KBM-7 (cell line): ENCODE measurements around the gene PDE7B.
"Not testable (repeated sequence)": the region's sequence is repeated elsewhere in the genome, so short reads cannot be mapped to it uniquely, and the experiment has no call there.

Experiments
- DNase-seq: peaks from one replicate; pipeline ENCODE4 v3.0.0-alpha.2; 2015
- in situ Hi-C: fragments of 300-500 bp; cut with MboI; formaldehyde crosslinking; loops from 2 replicates; pipeline ENCODE4 v1.14.3; 2020; ENCODE audit warnings: low sequenced_read_pairs, low pct_unique_long_range_greater_than_20kb, mixed read lengths

The PDE7B gene

DNA sequence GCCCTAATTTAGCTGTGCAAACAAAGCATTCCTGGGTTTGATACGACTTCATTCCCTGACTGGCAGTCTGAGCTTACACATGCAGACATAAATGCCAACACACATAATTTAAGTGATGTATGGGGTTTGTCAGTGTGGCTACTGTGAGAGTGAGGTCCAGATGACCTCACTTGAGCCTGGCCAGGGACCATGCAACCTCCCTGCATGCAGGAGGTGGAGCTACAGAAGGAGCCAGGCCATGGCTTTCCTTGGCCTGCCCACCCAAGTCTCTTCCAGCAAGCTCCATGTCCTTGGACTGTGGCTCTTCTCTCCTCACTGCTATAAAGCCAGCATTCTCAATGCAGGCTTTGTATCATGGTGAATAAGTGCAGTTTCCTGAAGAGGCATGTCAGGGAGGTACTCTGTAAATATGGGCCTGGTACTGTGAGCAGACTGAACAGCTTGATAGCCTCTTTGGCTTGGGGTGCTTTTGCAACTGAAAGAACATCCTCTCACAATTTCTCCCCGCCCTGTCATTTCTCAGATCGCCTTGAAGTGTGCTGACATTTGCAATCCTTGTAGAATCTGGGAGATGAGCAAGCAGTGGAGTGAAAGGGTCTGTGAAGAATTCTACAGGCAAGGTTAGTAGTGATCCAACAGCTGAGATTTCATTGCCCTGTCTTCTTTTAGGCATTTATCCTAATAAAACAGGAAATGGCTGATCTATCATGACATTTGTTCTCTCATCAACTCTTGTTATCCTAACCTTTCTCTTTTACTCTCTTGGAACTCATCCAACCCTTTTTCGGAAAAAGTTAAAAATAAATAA, 329.4 kb downstream of the PDE7B start:
- no peak for DNase-seq
- in situ Hi-C loops = no loop called here

- in situ Hi-C loops = no loop called here
- DNase-seq = no peak
These were observed 330.0 kb downstream of the PDE7B start for GRCh38 chr6:136181512-136181833.

DNA sequence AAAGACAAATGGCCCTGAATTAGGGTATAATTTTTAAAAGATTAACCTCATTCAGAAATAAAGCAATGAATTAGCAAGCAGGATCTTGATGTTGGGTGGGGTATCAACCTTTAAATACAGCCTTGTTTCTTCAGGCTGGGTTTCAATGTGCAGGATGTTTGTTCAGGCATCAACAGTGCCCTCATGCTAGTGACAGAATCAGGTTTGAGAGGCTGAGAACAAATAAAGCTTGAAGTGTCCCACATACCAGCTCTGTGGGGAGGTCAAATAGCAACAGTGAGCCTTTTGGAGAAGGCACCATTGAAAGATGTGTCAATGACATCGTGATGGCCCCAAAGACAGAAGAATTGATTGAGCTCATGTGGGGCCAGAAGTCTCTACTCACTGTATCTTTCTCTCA, 330.4 kb downstream of the PDE7B start:
- DNase-seq = no peak
- in situ Hi-C loops = no loop called here

- no peak for DNase-seq
- in situ Hi-C loops = no loop called here
These were observed 333.2 kb downstream of the PDE7B start for GRCh38 chr6:136184738-136185137.

- in situ Hi-C loops = no loop called here
- DNase-seq = no peak
These were observed 334.9 kb downstream of the PDE7B start for GRCh38 chr6:136186363-136186762.

GRCh38 chr6:136188486-136188885, 337.0 kb downstream of the PDE7B start:
- in situ Hi-C loops = no loop called here
- DNase-seq = no peak

DNA sequence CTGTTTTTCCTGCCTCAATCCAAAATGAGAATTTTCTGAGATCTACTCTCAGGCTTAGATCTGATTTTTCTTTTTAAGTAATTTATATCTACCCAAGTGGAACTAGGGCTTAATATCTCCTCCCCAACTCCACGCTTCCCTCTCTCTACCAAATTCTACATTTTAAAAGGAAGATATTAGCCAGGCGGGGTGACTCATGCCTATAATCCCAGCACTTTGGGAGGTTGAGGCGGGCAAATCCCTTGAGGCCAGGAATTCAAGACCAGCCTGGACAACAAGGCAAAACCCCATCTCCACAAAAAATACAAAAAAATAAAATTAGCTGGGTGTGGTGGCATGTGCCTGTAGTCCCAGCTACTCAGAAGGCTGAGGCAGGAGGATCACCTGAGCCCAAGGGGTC, 337.6 kb downstream of the PDE7B start:
- DNase-seq = no peak
- in situ Hi-C loops = no loop called here

- DNase-seq = no peak
- in situ Hi-C loops = no loop called here
These were observed 340.3 kb downstream of the PDE7B start for GRCh38 chr6:136191606-136192312.

DNA sequence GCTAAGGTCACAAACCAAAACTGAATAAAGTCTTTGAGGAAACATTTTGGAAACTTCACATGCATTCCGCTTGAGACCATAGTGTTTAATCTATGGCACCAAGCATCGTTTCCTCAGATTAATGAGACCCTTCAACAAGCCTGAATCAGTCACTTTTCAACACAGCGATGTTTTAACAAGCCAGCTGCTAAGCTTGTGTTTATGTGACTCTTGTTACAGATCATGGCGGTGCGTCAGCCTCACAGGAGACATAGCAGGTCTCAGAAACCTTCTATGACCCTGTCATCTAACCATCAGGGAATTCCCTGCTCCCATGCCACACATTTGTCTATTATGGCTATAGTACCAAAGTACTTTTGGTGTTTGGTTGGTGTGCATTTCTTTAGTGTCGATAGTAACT, 341.4 kb downstream of the PDE7B start:
- DNase-seq = no peak
- in situ Hi-C loops = no loop called here

- DNase-seq = no peak
- in situ Hi-C loops = loop anchor here (25.0 kb wide), 1 partner anchor 664 kb away; no protein-coding TSS in a partner anchor
These were observed 350.2 kb downstream of the PDE7B start for GRCh38 chr6:136201732-136202131.

- no peak for DNase-seq
- in situ Hi-C loops = loop anchor here (25.0 kb wide), 1 partner anchor 671 kb away; no protein-coding TSS in a partner anchor
These were observed 357.3 kb downstream of the PDE7B start for GRCh38 chr6:136208783-136209182.

DNA sequence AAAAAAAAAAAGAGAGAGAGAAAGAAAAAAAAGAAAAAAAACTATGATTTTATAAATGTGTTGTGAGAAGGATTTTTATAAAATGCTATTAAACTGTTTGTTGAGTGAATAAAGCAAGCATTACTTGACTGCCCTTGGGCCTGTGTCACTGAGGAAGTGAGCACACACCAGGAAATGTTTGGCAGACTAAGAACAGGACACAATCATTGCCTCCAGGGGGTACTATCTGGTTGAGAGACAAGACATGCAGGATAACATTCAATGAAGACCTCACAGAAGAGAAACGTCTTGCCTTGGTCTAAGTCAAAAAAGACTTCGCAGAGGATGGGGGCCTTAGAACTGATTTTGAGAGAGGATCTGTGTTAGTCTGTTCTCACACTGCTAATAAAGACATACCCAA, 358.0 kb downstream of the PDE7B start:
- in situ Hi-C loops = loop anchor here (25.0 kb wide), 1 partner anchor 672 kb away; no protein-coding TSS in a partner anchor

GRCh38 chr6:136210398-136211165, 359.1 kb downstream of the PDE7B start:
- no peak for DNase-seq
- in situ Hi-C loops = loop anchor here (25.0 kb wide), 1 partner anchor 673 kb away; no protein-coding TSS in a partner anchor

More for the DNA sequence above, 358.0 kb downstream of the PDE7B start:
- DNase-seq = no peak

DNA sequence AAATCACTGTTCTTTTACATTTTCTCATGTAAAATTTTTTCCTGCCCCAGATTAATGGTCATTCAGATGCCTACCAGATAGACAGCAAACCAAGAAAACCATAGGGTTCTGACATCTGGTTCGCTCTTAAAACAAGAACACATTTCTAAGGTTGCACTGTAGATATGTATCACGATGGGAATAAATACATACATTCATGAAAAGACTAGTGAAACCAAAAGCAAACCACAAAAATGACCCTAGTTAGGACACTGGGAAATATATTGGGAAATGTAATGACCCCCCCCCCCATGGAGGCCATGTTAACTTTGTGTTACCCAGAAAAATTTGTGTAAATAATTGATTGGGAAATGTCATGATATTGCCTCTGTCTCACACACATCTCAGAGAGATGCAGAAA, 361.1 kb downstream of the PDE7B start:
- no peak for DNase-seq
- in situ Hi-C loops = loop anchor here (25.0 kb wide), 1 partner anchor 675 kb away; no protein-coding TSS in a partner anchor

- no peak for DNase-seq
- in situ Hi-C loops = loop anchor here (25.0 kb wide), 1 partner anchor 676 kb away; no protein-coding TSS in a partner anchor
These were observed 361.6 kb downstream of the PDE7B start for GRCh38 chr6:136213012-136213539.

DNA sequence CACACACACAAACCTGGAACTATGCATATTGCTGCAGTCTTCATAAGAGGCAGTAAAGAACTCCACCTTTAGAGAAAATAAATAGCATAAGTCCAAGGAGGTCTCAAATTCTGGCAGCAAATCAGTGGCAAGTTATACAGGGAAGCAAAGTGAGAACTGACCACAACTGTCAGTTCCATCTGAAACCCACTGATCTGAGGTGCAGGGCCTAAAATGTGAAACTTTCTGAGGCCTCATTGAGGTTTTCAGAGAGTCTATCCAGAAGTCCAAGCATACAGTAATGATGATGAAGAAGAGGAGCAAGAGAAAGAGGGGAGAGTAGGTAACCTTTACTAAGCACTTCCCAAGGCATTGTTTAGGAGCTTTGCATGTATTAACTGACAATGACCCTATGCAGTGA, 362.4 kb downstream of the PDE7B start:
- no peak for DNase-seq
- in situ Hi-C loops = loop anchor here (25.0 kb wide), 1 partner anchor 677 kb away; no protein-coding TSS in a partner anchor

DNA sequence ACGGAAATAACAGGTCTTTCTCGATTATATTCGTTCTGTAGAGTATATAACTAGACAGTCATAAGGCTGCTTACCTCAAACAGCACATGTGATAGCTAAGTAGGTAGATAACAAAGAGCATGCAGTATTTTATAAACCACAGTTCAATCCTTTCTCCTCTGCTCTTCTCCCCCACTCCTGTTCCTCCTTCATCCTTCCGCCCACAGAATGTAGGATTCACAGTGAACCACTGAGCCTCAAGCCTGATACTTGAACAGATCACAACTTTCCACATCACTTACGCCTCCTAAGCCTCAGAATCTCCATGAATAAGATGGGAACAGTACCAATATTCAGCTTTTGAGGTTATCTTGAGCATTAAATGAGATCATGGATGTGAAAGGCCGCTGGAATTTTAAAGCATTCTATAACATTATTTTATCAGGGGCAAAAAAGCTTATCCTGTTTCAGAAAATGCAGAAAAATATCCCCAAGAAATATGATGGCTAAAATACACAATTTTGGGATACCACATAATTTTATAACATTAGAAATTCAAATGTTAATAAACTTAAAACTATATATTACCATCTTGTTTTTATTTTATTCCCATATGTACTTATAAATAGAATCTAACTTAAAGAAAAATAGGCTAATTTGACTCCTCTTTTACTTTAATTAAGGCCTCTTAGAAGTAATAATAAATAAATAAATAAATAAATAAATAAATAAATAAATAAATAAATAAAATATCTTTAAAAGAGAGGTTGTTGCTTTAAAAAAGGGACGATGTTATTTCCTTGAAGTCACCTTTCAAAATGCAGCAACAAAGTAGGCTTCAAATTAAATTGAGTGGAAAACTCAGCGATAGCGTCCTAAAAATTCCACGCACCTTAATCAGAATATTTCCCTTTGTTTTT, 365.3 kb downstream of the PDE7B start:
- DNase-seq = no peak
- in situ Hi-C loops = loop anchor here (25.0 kb wide), 1 partner anchor 679 kb away; no protein-coding TSS in a partner anchor

DNA sequence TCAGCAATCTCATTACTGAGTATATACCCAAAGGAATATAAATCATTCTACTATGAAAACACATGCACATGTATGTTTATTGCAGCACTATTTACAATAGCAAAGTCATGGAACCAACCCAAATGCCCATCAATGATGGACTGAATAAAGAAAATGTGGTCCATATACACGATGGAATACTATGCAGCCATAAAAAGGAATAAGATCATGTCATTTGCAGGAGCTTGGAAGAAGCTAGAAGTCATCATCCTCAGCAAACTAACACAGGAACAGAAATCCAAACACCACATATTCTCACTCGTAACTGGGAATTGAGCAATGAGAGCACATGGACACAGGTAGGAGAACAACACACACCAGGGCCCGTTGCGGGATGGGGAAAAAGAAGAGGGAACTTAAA, 373.5 kb downstream of the PDE7B start:
- in situ Hi-C loops = loop anchor here (25.0 kb wide), 1 partner anchor 688 kb away; no protein-coding TSS in a partner anchor
- not testable (repeated sequence) for DNase-seq
